Muscle of arm (tissue), 12 donors: Measurements from ENCODE around the gene TAF4. TPM values are rescaled to one million over a fixed set of nuclear protein-coding genes. Genes with fewer than 3 reads are reported as not detected.
"Not testable (repeated sequence)": the region's sequence is repeated elsewhere in the genome, so short reads cannot be mapped to it uniquely, and the experiment has no call there.

Experiments used
- DNase-seq: peaks from one replicate; pipeline ENCODE4 v3.0.0-alpha.2; 2013
- polyA plus RNA-seq, 12 donors: library from polyadenylated mRNA; unstranded; fragments of 120-200 nt; gene quantifications; one replicate each; pipeline ENCODE4 v1.2.1, GENCODE V29; 2013; ENCODE audit not compliant: insufficient read length in 12 of 12

Gene TAF4
- polyA plus RNA-seq, 12 donors = 10.4 to 23.8 (median 12.3) TPM; not detected in 1

- DNase-seq = no peak
These were observed 17.6 kb upstream of the TAF4 start for GRCh38 chr20:62083312-62083711.

- no peak for DNase-seq
These were observed 14.7 kb upstream of the TAF4 start for GRCh38 chr20:62080249-62080990.

- no peak for DNase-seq
These were observed 13.5 kb upstream of the TAF4 start for GRCh38 chr20:62079166-62079565.

GRCh38 chr20:62073323-62073722 is 7.6 kb upstream of the TAF4 start:
- no peak for DNase-seq

GRCh38 chr20:62071669-62072430 is 6.2 kb upstream of the TAF4 start:
- DNase-seq = not testable (repeated sequence)

GRCh38 chr20:62069741-62070216 is 4.1 kb upstream of the TAF4 start:
- no peak for DNase-seq

GRCh38 chr20:62068997-62069396 is 3.3 kb upstream of the TAF4 start:
- no peak for DNase-seq

GRCh38 chr20:62067547-62068260 is 2.0 kb upstream of the TAF4 start:
- no peak for DNase-seq

- no peak for DNase-seq
These were observed 1.3 kb upstream of the TAF4 start for GRCh38 chr20:62066983-62067433.

GRCh38 chr20:62066339-62066982 is 780 bp upstream of the TAF4 start:
- peak; percentile 52 for DNase-seq

GRCh38 chr20:62064770-62065673 is 659 bp downstream of the TAF4 start:
- DNase-seq = no peak

- no peak for DNase-seq
These were observed 1.5 kb downstream of the TAF4 start for GRCh38 chr20:62063981-62064769.

- no peak for DNase-seq
These were observed 2.2 kb downstream of the TAF4 start for GRCh38 chr20:62063315-62063980.

GRCh38 chr20:62062661-62063314 is 2.9 kb downstream of the TAF4 start:
- DNase-seq = no peak

- no peak for DNase-seq
These were observed 3.7 kb downstream of the TAF4 start for GRCh38 chr20:62061851-62062423.

- no peak for DNase-seq
These were observed 4.8 kb downstream of the TAF4 start for GRCh38 chr20:62060631-62061541.

- DNase-seq = no peak
These were observed 5.6 kb downstream of the TAF4 start for GRCh38 chr20:62059920-62060630.
